HepG2 (cell line): ENCODE results near the gene ZNF813. TPM values are rescaled to one million over a fixed set of nuclear protein-coding genes. Genes with fewer than 3 reads are reported as not detected.

Experiments used
- AHDC1 ChIP-seq: sonication (generic); formaldehyde crosslinking; IDR thresholded peaks from 2 replicates; pipeline ENCODE4 v1.5.1; 2020; ENCODE audit warnings: mild to moderate bottlenecking, missing genetic modification reagents, borderline replicate concordance
- ARHGAP35 ChIP-seq: sonication (generic); formaldehyde crosslinking; IDR thresholded peaks from 2 replicates; pipeline ENCODE4 v1.9.0; 2022; ENCODE audit warnings: mild to moderate bottlenecking, inconsistent platforms, moderate library complexity, missing genetic modification reagents, borderline replicate concordance
- BCL6 ChIP-seq: IDR thresholded peaks from 2 replicates; pipeline ENCODE4 v1.6.1; 2016; ENCODE audit warnings: missing genetic modification reagents, missing compliant biosample characterization
- CBX5 ChIP-seq: sonication (generic); formaldehyde crosslinking; IDR thresholded peaks from 2 replicates; pipeline ENCODE4 v1.4.0; 2020; ENCODE audit warnings: missing genetic modification reagents, borderline replicate concordance
- HMGXB3 ChIP-seq: sonication (generic); formaldehyde crosslinking; IDR thresholded peaks from 2 replicates; pipeline ENCODE4 v1.4.0; 2020; ENCODE audit warnings: missing genetic modification reagents, borderline replicate concordance
- KLF15 ChIP-seq: sonication (generic); formaldehyde crosslinking; IDR thresholded peaks from 2 replicates; pipeline ENCODE4 v1.8.1; 2023; ENCODE audit warnings: borderline replicate concordance, mild to moderate bottlenecking, inconsistent platforms, missing genetic modification reagents, mixed read lengths
- NKX3-1 ChIP-seq: sonication (generic); formaldehyde crosslinking; IDR thresholded peaks from 2 replicates; pipeline ENCODE4 v1.5.0; 2020; ENCODE audit warnings: missing genetic modification reagents
- PRDM4 ChIP-seq: sonication (generic); formaldehyde crosslinking; IDR thresholded peaks from 2 replicates; pipeline ENCODE4 v1.9.0; 2021; ENCODE audit warnings: missing genetic modification reagents, borderline replicate concordance
- PTBP1 ChIP-seq: fragments of 200-400 bp; formaldehyde crosslinking; IDR thresholded peaks from 2 replicates; pipeline ENCODE4 v1.6.1; 2018; ENCODE audit warnings: low read length, low read depth; ENCODE audit not compliant: poor library complexity, severe bottlenecking
- SMAD3 ChIP-seq: sonication (generic); formaldehyde crosslinking; IDR thresholded peaks from 2 replicates; pipeline ENCODE4 v1.4.0; 2020; ENCODE audit warnings: missing genetic modification reagents
- SMC3 ChIP-seq: IDR thresholded peaks from 2 replicates; pipeline ENCODE4 v1.6.1; 2011; ENCODE audit warnings: low read length, improper control_type of control experiment
- SRF ChIP-seq: IDR thresholded peaks from 2 replicates; pipeline ENCODE4 v1.6.1; 2011; ENCODE audit warnings: mild to moderate bottlenecking, low read depth, low read length, moderate library complexity
- ZNF24 ChIP-seq: fragments of 450-650 bp; IDR thresholded peaks from 2 replicates; pipeline ENCODE4 v1.6.1; 2017; ENCODE audit warnings: antibody characterized with exemption, mild to moderate bottlenecking
- ZNF782 ChIP-seq: sonication (generic); formaldehyde crosslinking; IDR thresholded peaks from 2 replicates; pipeline ENCODE4 v1.4.0; 2020; ENCODE audit warnings: missing genetic modification reagents, mild to moderate bottlenecking, borderline replicate concordance
- polyA plus RNA-seq, 8 experiments: library from polyadenylated mRNA; depleted of rRNA in 3 of 8; stranded (reverse) in 7 of 8; unstranded in 1 of 8; fragments of >200 nt; fragmentation: Illumina TruSeq in 4 of 8; extraction: Trizol in 4 of 8; gene quantifications; 2 replicates each; pipeline versions ENCODE4 v1.2.1 to v1.2.3, GENCODE V29; 2011 to 2016; ENCODE audit warnings: low read depth in 4 of 8, missing spikeins in 1 of 8, mixed read lengths in 1 of 8; ENCODE audit not compliant: insufficient read depth in 1 of 8
- total RNA-seq, 5 experiments: library from RNA; depleted of rRNA; stranded (reverse); fragments of >200 nt; fragmentation: Illumina TruSeq; extraction: Trizol; gene quantifications; 2 replicates each; pipeline ENCODE4 v1.2.3, GENCODE V29; 2016; ENCODE audit warnings: low read depth in 1 of 5
- TF ChIP-seq, protein P1 (sequence below): IDR thresholded peaks from 2 replicates; pipeline ENCODE4 v1.6.1; 2016; ENCODE audit warnings: missing biosample characterization, missing genetic modification reagents, low read depth

Gene ZNF813
- total and polyA plus RNA-seq, 2 of the 13 experiments (the other 11 are each of a cell fraction or from before 2014, with no cell fraction given): 2.1 to 8.9 TPM

- TF ChIP-seq PRDM4 (CRISPR knock-in tag): no peak
- TF ChIP-seq ZNF24: no peak
- no peak for TF ChIP-seq KLF15 (CRISPR knock-in tag)
- TF ChIP-seq CBX5 (CRISPR knock-in tag): no peak
- no peak for TF ChIP-seq ARHGAP35 (CRISPR knock-in tag)
- 0 out of 2 replicates have a peak, but pooled peaks have one; percentile 7 for TF ChIP-seq ZNF782 (CRISPR knock-in tag)
- TF ChIP-seq AHDC1 (CRISPR knock-in tag): no peak
- TF ChIP-seq, protein P1, sequence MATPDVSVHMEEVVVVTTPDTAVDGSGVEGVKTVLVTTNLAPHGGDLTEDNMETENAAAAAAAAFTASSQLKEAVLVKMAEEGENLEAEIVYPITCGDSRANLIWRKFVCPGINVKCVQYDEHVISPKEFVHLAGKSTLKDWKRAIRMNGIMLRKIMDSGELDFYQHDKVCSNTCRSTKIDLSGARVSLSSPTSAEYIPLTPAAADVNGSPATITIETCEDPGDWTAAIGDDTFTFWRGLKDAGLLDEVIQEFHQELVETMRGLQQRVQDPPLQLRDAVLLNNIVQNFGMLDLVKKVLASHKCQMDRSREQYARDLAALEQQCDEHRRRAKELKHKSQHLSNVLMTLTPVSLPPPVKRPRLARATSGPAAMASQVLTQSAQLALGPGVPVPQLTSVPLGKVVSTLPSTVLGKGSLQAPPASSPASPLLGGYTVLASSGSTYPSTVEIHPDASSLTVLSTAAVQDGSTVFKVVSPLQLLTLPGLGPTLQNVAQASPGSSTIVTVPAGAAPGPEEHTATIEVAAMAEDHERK (CRISPR knock-in tag): no peak
- TF ChIP-seq NKX3-1 (CRISPR knock-in tag): no peak
- no peak for TF ChIP-seq PTBP1
- TF ChIP-seq SRF: no peak
- no peak for TF ChIP-seq BCL6 (CRISPR knock-in tag)
- TF ChIP-seq HMGXB3 (CRISPR knock-in tag): no peak
- no peak for TF ChIP-seq SMC3
- TF ChIP-seq SMAD3 (CRISPR knock-in tag): no peak
These were observed 71.0 kb downstream of the ZNF813 start (continued) for GRCh38 chr19:53538378-53539109.
